Sigmoid colon (tissue), 7 donors: Measurements from ENCODE around the gene LHX8. TPM values are rescaled to one million over a fixed set of nuclear protein-coding genes. Genes with fewer than 3 reads are reported as not detected.
"Not testable (repeated sequence)": the region's sequence is repeated elsewhere in the genome, so short reads cannot be mapped to it uniquely, and the experiment has no call there.

Experiments
- DNase-seq: peaks from one replicate; pipeline ENCODE4 v3.0.0-alpha.2; 2019
- H3K27ac ChIP-seq, 4 donors: fragments of 200-600 bp; sonication (generic); one replicate each; pipeline ENCODE4 v1.5.1; 2016 to 2019; ENCODE audit warnings: mild to moderate bottlenecking in 1 of 4
- H3K27me3 ChIP-seq, 3 donors: fragments of 200-600 bp; sonication (generic); one replicate each; pipeline ENCODE4 v1.5.1; 2019; ENCODE audit warnings: mild to moderate bottlenecking in 1 of 3
- H3K36me3 ChIP-seq, 4 donors: fragments of 200-600 bp; sonication (generic); one replicate each; pipeline ENCODE4 v1.5.1; 2016 to 2019
- H3K4me1 ChIP-seq, 4 donors: fragments of 200-600 bp; sonication (generic); one replicate each; pipeline ENCODE4 v1.5.1; 2017 to 2019
- H3K4me3 ChIP-seq, 4 donors: fragments of 200-600 bp; sonication (generic); one replicate each; pipeline ENCODE4 v1.5.1; 2017 to 2019; ENCODE audit warnings: mild to moderate bottlenecking in 2 of 4, moderate library complexity in 1 of 4
- H3K9me3 ChIP-seq, 4 donors: fragments of 200-600 bp in 3 of 4; sonication (generic) in 3 of 4; one replicate each; pipeline versions ENCODE4 v1.5.1 to v1.6.1; 2013 to 2019
- CTCF ChIP-seq, 4 experiments: fragments of 450-650 bp in 3 of 4; fragments of 200-600 bp in 1 of 4; IDR thresholded peaks; one replicate each; pipeline ENCODE4 v1.5.1; 2016 to 2019; ENCODE audit warnings: antibody characterized with exemption in 4 of 4, mild to moderate bottlenecking in 3 of 4, moderate library complexity in 2 of 4
- EP300 ChIP-seq, 4 donors: sonication (generic); formaldehyde crosslinking; IDR thresholded peaks; one replicate each; pipeline ENCODE4 v1.6.1; 2017; ENCODE audit warnings: antibody characterized with exemption in 4 of 4
- POLR2A ChIP-seq, 2 donors: fragments of 450-650 bp; IDR thresholded peaks; one replicate each; pipeline ENCODE4 v1.6.1; 2016; ENCODE audit warnings: antibody characterized with exemption in 2 of 2, mild to moderate bottlenecking in 2 of 2, moderate library complexity in 2 of 2
- POLR2AphosphoS5 ChIP-seq, 4 donors: sonication (generic); formaldehyde crosslinking; IDR thresholded peaks; one replicate each; pipeline ENCODE4 v1.6.1; 2017; ENCODE audit warnings: antibody characterized with exemption in 4 of 4
- WGBS, 2 donors: extraction: QIAGEN DNeasy Blood & Tissue Kit; methylation state at CpG; one replicate each; pipeline ENCODE4 v1.1.7; 2013; 5-methylcytosine and 5-hydroxymethylcytosine counted together
- intact Hi-C: fragments of 100-400 bp; cut with DNase I; formaldehyde crosslinking; loops from one replicate; pipeline ENCODE4 v1.15.1; 2023
- polyA plus RNA-seq, 3 donors: library from polyadenylated mRNA; stranded (reverse); fragments of 200-250 nt; gene quantifications; one replicate each; pipeline ENCODE4 v1.2.3, GENCODE V29; 2013
- total RNA-seq, 4 donors: library from RNA; depleted of rRNA; stranded (reverse); fragments of >200 nt; gene quantifications; one replicate each; pipeline ENCODE4 v1.1.0, GENCODE V29; 2016
- donor health status: healthy with polysubstance abuse.
- donor health status: Bipolar disorder and iron deficiency.
- donor health status: healthy.

The LHX8 gene
- total and polyA plus RNA-seq, 7 donors: not detected

- no peak for DNase-seq
- no peak overlapping the region for H3K27ac ChIP-seq
- H3K4me3 ChIP-seq: no peak overlapping the region
- 31 to 40% methylated on average over 1 of the region's 1 CpG for WGBS, 2 donors
- intact Hi-C loops: no loop called here
- H3K27me3 ChIP-seq: no peaks in the 10 kb centered on the region
- TF ChIP-seq POLR2AphosphoS5 (IDR thresholded peaks at IDR 0.05) (no peak), POLR2A (IDR thresholded peaks at IDR 0.05) (no peak), CTCF (IDR thresholded peaks at IDR 0.05) (no peak), EP300 (IDR thresholded peaks at IDR 0.05) (no peak)
- no peaks in the 10 kb centered on the region for H3K9me3 ChIP-seq
- H3K36me3 ChIP-seq: no peaks in the 10 kb centered on the region
- H3K4me1 ChIP-seq: no peaks in the 10 kb centered on the region
Observed at GRCh38 chr1:75172556-75172955, 38.4 kb downstream of the LHX8 start.

- H3K36me3 ChIP-seq: no peaks in the 10 kb centered on the region
- H3K27me3 ChIP-seq: no peaks in the 10 kb centered on the region
- TF ChIP-seq POLR2A (IDR thresholded peaks at IDR 0.05): no peak
- TF ChIP-seq POLR2AphosphoS5 (IDR thresholded peaks at IDR 0.05): no peak
- TF ChIP-seq CTCF (IDR thresholded peaks at IDR 0.05): no peak
- no peak for TF ChIP-seq EP300 (IDR thresholded peaks at IDR 0.05)
- H3K27ac ChIP-seq: no peak overlapping the region
- no peaks in the 10 kb centered on the region for H3K9me3 ChIP-seq
- WGBS, 2 donors: 78 to 83% methylated on average over 2 of the region's 2 CpGs
- intact Hi-C loops: no loop called here
- DNase-seq: no peak
- H3K4me1 ChIP-seq: no peaks in the 10 kb centered on the region
- H3K4me3 ChIP-seq: no peak overlapping the region
Observed at GRCh38 chr1:75174031-75174760, 40.0 kb downstream of the LHX8 start.

GRCh38 chr1:75181214-75181955 lies 47.2 kb downstream of the LHX8 start:
- H3K4me1 ChIP-seq, H3K36me3 ChIP-seq, DNase-seq, H3K27ac ChIP-seq, H3K4me3 ChIP-seq, H3K9me3 ChIP-seq, H3K27me3 ChIP-seq, intact Hi-C loops: not testable (repeated sequence)
- 84 to 88% methylated on average over 13 of the region's 13 CpGs for WGBS, 2 donors

GRCh38 chr1:75188892-75189291 lies 54.7 kb downstream of the LHX8 start:
- intact Hi-C loops: no loop called here
- no peak overlapping the region for H3K4me3 ChIP-seq
- WGBS, 2 donors: 69 to 82% methylated on average over 1 of the region's 1 CpG
- no peaks in the 10 kb centered on the region for H3K36me3 ChIP-seq
- no peaks in the 10 kb centered on the region for H3K9me3 ChIP-seq
- H3K27me3 ChIP-seq: no peaks in the 10 kb centered on the region
- H3K4me1 ChIP-seq: no peaks in the 10 kb centered on the region
- no peak for DNase-seq
- H3K27ac ChIP-seq: no peak overlapping the region
- no peak for TF ChIP-seq EP300 (IDR thresholded peaks at IDR 0.05)
- TF ChIP-seq CTCF (IDR thresholded peaks at IDR 0.05): no peak
- TF ChIP-seq POLR2A (IDR thresholded peaks at IDR 0.05): no peak
- no peak for TF ChIP-seq POLR2AphosphoS5 (IDR thresholded peaks at IDR 0.05)

- TF ChIP-seq POLR2AphosphoS5 (IDR thresholded peaks at IDR 0.05) (no peak), POLR2A (IDR thresholded peaks at IDR 0.05) (no peak), CTCF (IDR thresholded peaks at IDR 0.05) (no peak)
- H3K36me3 ChIP-seq: no peaks in the 10 kb centered on the region
- no peaks in the 10 kb centered on the region for H3K27me3 ChIP-seq
- intact Hi-C loops: no loop called here
- H3K9me3 ChIP-seq: no peaks in the 10 kb centered on the region
- DNase-seq: no peak
- WGBS, 2 donors: 51 to 63% methylated on average over 1 of the region's 1 CpG
- no peak overlapping the region for H3K27ac ChIP-seq
- no peak overlapping the region for H3K4me3 ChIP-seq
- H3K4me1 ChIP-seq: no peaks in the 10 kb centered on the region
Observed at GRCh38 chr1:75198163-75198562, 64.0 kb downstream of the LHX8 start.
